ENCODE results near the gene DIP2B.

- TF ChIP-seq CTCF (IDR thresholded peaks at IDR 0.05), result no peak
- no peak for TF ChIP-seq POLR2AphosphoS5 (IDR thresholded peaks at IDR 0.05)
- no peak for TF ChIP-seq EP300 (IDR thresholded peaks at IDR 0.05)
These were observed 243.0 kb downstream of the DIP2B start for GRCh38 chr12:50747817-50748216.
